Measurements from ENCODE around the gene KRT79.

The KRT79 gene

GRCh38 chr12:52813203-52813819, 20.8 kb downstream of the KRT79 start:
- H3K4me1 Mint-ChIP-seq (ENCODE audit: low read depth), result peaks cover 10% of the 10 kb centered on the region
- H3K27ac Mint-ChIP-seq, result no peak overlapping the region
- H3K9me3 Mint-ChIP-seq, result no peaks in the 10 kb centered on the region
- no peak overlapping the region for H3K4me3 Mint-ChIP-seq
- no peaks in the 10 kb centered on the region for H3K36me3 Mint-ChIP-seq (ENCODE audit: low read depth)
- no peaks in the 10 kb centered on the region for H3K27me3 Mint-ChIP-seq
- no peak for DNase-seq

- no peak for DNase-seq
- no peak overlapping the region for H3K27ac Mint-ChIP-seq
- H3K4me1 Mint-ChIP-seq (ENCODE audit: low read depth), result peaks cover 5% of the 10 kb centered on the region
- no peaks in the 10 kb centered on the region for H3K36me3 Mint-ChIP-seq (ENCODE audit: low read depth)
- no peak overlapping the region for H3K4me3 Mint-ChIP-seq
- H3K27me3 Mint-ChIP-seq, result no peaks in the 10 kb centered on the region
- H3K9me3 Mint-ChIP-seq, result no peaks in the 10 kb centered on the region
Observed at GRCh38 chr12:52812749-52813148, 21.4 kb downstream of the KRT79 start.

GRCh38 chr12:52812073-52812400, 22.1 kb downstream of the KRT79 start:
- Mint-ChIP-seq H3K27ac (no peak overlapping the region), H3K9me3 (no peaks in the 10 kb centered on the region), H3K4me3 (no peak overlapping the region), H3K4me1 (ENCODE audit: low read depth) (no peaks in the 10 kb centered on the region), H3K36me3 (ENCODE audit: low read depth) (no peaks in the 10 kb centered on the region), H3K27me3 (no peaks in the 10 kb centered on the region)
- no peak for DNase-seq

- H3K36me3 Mint-ChIP-seq (ENCODE audit: low read depth), result no peaks in the 10 kb centered on the region
- DNase-seq, result no peak
- no peak overlapping the region for H3K4me3 Mint-ChIP-seq
- H3K9me3 Mint-ChIP-seq, result no peaks in the 10 kb centered on the region
- no peaks in the 10 kb centered on the region for H3K27me3 Mint-ChIP-seq
- H3K4me1 Mint-ChIP-seq (ENCODE audit: low read depth), result no peaks in the 10 kb centered on the region
- H3K27ac Mint-ChIP-seq, result no peak overlapping the region
Observed at GRCh38 chr12:52811191-52812072, 22.7 kb downstream of the KRT79 start.

GRCh38 chr12:52810554-52810953, 23.6 kb downstream of the KRT79 start:
- Mint-ChIP-seq H3K27me3 (no peaks in the 10 kb centered on the region), H3K4me1 (ENCODE audit: low read depth) (no peaks in the 10 kb centered on the region), H3K36me3 (ENCODE audit: low read depth) (no peaks in the 10 kb centered on the region), H3K4me3 (no peak overlapping the region), H3K9me3 (no peaks in the 10 kb centered on the region), H3K27ac (no peak overlapping the region)
- DNase-seq, result no peak

GRCh38 chr12:52809166-52809565, 24.9 kb downstream of the KRT79 start:
- Mint-ChIP-seq H3K36me3 (ENCODE audit: low read depth) (no peaks in the 10 kb centered on the region), H3K4me3 (no peak overlapping the region), H3K27me3 (no peaks in the 10 kb centered on the region), H3K27ac (no peak overlapping the region), H3K4me1 (ENCODE audit: low read depth) (no peaks in the 10 kb centered on the region), H3K9me3 (no peaks in the 10 kb centered on the region)
- DNase-seq, result no peak

GRCh38 chr12:52808573-52809160, 25.4 kb downstream of the KRT79 start:
- H3K36me3 Mint-ChIP-seq (ENCODE audit: low read depth), result no peaks in the 10 kb centered on the region
- no peak overlapping the region for H3K27ac Mint-ChIP-seq
- no peak overlapping the region for H3K4me3 Mint-ChIP-seq
- H3K9me3 Mint-ChIP-seq, result no peaks in the 10 kb centered on the region
- no peak for DNase-seq
- no peaks in the 10 kb centered on the region for H3K27me3 Mint-ChIP-seq
- H3K4me1 Mint-ChIP-seq (ENCODE audit: low read depth), result no peaks in the 10 kb centered on the region

GRCh38 chr12:52807544-52808470, 26.3 kb downstream of the KRT79 start:
- DNase-seq, result no peak
- H3K4me3 Mint-ChIP-seq, result no peak overlapping the region
- H3K27me3 Mint-ChIP-seq, result no peaks in the 10 kb centered on the region
- no peaks in the 10 kb centered on the region for H3K36me3 Mint-ChIP-seq (ENCODE audit: low read depth)
- no peak overlapping the region for H3K27ac Mint-ChIP-seq
- no peaks in the 10 kb centered on the region for H3K9me3 Mint-ChIP-seq
- no peaks in the 10 kb centered on the region for H3K4me1 Mint-ChIP-seq (ENCODE audit: low read depth)

- no peak for DNase-seq
- Mint-ChIP-seq H3K4me3 (no peak overlapping the region), H3K27ac (no peak overlapping the region)
Observed at GRCh38 chr12:52806821-52807543, 27.1 kb downstream of the KRT79 start.

GRCh38 chr12:52806169-52806811, 27.8 kb downstream of the KRT79 start:
- H3K27ac Mint-ChIP-seq, result no peak overlapping the region
- no peaks in the 10 kb centered on the region for H3K9me3 Mint-ChIP-seq
- no peaks in the 10 kb centered on the region for H3K36me3 Mint-ChIP-seq (ENCODE audit: low read depth)
- DNase-seq, result no peak
- no peaks in the 10 kb centered on the region for H3K4me1 Mint-ChIP-seq (ENCODE audit: low read depth)
- H3K27me3 Mint-ChIP-seq, result no peaks in the 10 kb centered on the region
- H3K4me3 Mint-ChIP-seq, result no peak overlapping the region

More at GRCh38 chr12:52806821-52807543, 27.1 kb downstream of the KRT79 start:
- H3K9me3 Mint-ChIP-seq, result no peaks in the 10 kb centered on the region
- H3K27me3 Mint-ChIP-seq, result no peaks in the 10 kb centered on the region
- H3K36me3 Mint-ChIP-seq (ENCODE audit: low read depth), result no peaks in the 10 kb centered on the region
- no peaks in the 10 kb centered on the region for H3K4me1 Mint-ChIP-seq (ENCODE audit: low read depth)

- no peaks in the 10 kb centered on the region for H3K36me3 Mint-ChIP-seq (ENCODE audit: low read depth)
- H3K27me3 Mint-ChIP-seq, result no peaks in the 10 kb centered on the region
- no peaks in the 10 kb centered on the region for H3K4me1 Mint-ChIP-seq (ENCODE audit: low read depth)
- no peak for DNase-seq
- no peak overlapping the region for H3K27ac Mint-ChIP-seq
- H3K9me3 Mint-ChIP-seq, result no peaks in the 10 kb centered on the region
- H3K4me3 Mint-ChIP-seq, result no peak overlapping the region
Observed at GRCh38 chr12:52805739-52806138, 28.4 kb downstream of the KRT79 start.

GRCh38 chr12:52805000-52805399, 29.1 kb downstream of the KRT79 start:
- Mint-ChIP-seq H3K9me3 (no peaks in the 10 kb centered on the region), H3K27ac (no peak overlapping the region), H3K4me3 (no peak overlapping the region), H3K4me1 (ENCODE audit: low read depth) (no peaks in the 10 kb centered on the region), H3K36me3 (ENCODE audit: low read depth) (no peaks in the 10 kb centered on the region), H3K27me3 (no peaks in the 10 kb centered on the region)
- DNase-seq, result no peak

- no peaks in the 10 kb centered on the region for H3K27me3 Mint-ChIP-seq
- no peak overlapping the region for H3K27ac Mint-ChIP-seq
- DNase-seq, result no peak
- no peaks in the 10 kb centered on the region for H3K9me3 Mint-ChIP-seq
- no peaks in the 10 kb centered on the region for H3K4me1 Mint-ChIP-seq (ENCODE audit: low read depth)
- H3K4me3 Mint-ChIP-seq, result no peak overlapping the region
- no peaks in the 10 kb centered on the region for H3K36me3 Mint-ChIP-seq (ENCODE audit: low read depth)
Observed at GRCh38 chr12:52802442-52802841, 31.7 kb downstream of the KRT79 start.
